ENCODE data around the gene FBXW7. TPM values are rescaled to one million over a fixed set of nuclear protein-coding genes. Genes with fewer than 3 reads are reported as not detected.

FBXW7 gene
- total and polyA plus RNA-seq, 2 of the 13 experiments (the other 11 are each of a cell fraction or from before 2014, with no cell fraction given), result 5.0 to 40.9 TPM

- no peaks in the 10 kb centered on the region for H3K27me3 ChIP-seq (ENCODE audit: control insufficient read depth in 1 of 2, insufficient read depth in 2 of 2, low read length in 2 of 2)
- ChIA-PET POLR2A (no interaction called here), CTCF (ENCODE audit: low intra/inter-chr PET ratio, low total read pairs) (no interaction called here)
- DNase-seq (ENCODE audit: low spot score) (no peak), ATAC-seq (no peak; the same call in 2 of the 3 replicates), FAIRE-seq (no peak)
- no peak overlapping the region for H3K4me2 ChIP-seq (ENCODE audit: low read depth, low read length)
- H3K9me3 ChIP-seq (ENCODE audit: low read length), result no peaks in the 10 kb centered on the region
- peaks cover 46% of the 10 kb centered on the region for H3K79me2 ChIP-seq (ENCODE audit: insufficient read depth, low read length)
- H3K4me3 ChIP-seq (replicated peaks in 1 of 3; ENCODE audit: insufficient read depth in 1 of 3, low read depth in 2 of 3, low read length in 3 of 3), result no peak overlapping the region
- TF ChIP-seq ZNF607 (CRISPR knock-in tag; IDR thresholded peaks at IDR 0.05; ENCODE audit: borderline replicate concordance) (no peak), ARNT (IDR thresholded peaks at IDR 0.05) (no peak), ZNF703 (CRISPR knock-in tag; IDR thresholded peaks at IDR 0.05; ENCODE audit: borderline replicate concordance) (no peak), NFE2L1 (CRISPR knock-in tag; IDR thresholded peaks at IDR 0.05; ENCODE audit: borderline replicate concordance) (no peak), ISX (CRISPR knock-in tag; conservative IDR thresholded peaks at IDR 0.05) (no peak), ZNF232 (CRISPR knock-in tag; IDR thresholded peaks at IDR 0.05; ENCODE audit: borderline replicate concordance) (no peak), RFX5 (IDR thresholded peaks at IDR 0.05; ENCODE audit: low read depth, low read length) (no peak), SMAD9 (CRISPR knock-in tag; IDR thresholded peaks at IDR 0.05) (no peak), ZNF256 (CRISPR knock-in tag; conservative IDR thresholded peaks at IDR 0.05) (no peak), ATM (IDR thresholded peaks at IDR 0.05; ENCODE audit: borderline replicate concordance) (no peak), ZNF7 (CRISPR knock-in tag; IDR thresholded peaks at IDR 0.05) (no peak), BRD4 (CRISPR knock-in tag; IDR thresholded peaks at IDR 0.05) (no peak)
- TF ChIP-seq, protein P1, sequence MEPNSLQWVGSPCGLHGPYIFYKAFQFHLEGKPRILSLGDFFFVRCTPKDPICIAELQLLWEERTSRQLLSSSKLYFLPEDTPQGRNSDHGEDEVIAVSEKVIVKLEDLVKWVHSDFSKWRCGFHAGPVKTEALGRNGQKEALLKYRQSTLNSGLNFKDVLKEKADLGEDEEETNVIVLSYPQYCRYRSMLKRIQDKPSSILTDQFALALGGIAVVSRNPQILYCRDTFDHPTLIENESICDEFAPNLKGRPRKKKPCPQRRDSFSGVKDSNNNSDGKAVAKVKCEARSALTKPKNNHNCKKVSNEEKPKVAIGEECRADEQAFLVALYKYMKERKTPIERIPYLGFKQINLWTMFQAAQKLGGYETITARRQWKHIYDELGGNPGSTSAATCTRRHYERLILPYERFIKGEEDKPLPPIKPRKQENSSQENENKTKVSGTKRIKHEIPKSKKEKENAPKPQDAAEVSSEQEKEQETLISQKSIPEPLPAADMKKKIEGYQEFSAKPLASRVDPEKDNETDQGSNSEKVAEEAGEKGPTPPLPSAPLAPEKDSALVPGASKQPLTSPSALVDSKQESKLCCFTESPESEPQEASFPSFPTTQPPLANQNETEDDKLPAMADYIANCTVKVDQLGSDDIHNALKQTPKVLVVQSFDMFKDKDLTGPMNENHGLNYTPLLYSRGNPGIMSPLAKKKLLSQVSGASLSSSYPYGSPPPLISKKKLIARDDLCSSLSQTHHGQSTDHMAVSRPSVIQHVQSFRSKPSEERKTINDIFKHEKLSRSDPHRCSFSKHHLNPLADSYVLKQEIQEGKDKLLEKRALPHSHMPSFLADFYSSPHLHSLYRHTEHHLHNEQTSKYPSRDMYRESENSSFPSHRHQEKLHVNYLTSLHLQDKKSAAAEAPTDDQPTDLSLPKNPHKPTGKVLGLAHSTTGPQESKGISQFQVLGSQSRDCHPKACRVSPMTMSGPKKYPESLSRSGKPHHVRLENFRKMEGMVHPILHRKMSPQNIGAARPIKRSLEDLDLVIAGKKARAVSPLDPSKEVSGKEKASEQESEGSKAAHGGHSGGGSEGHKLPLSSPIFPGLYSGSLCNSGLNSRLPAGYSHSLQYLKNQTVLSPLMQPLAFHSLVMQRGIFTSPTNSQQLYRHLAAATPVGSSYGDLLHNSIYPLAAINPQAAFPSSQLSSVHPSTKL (CRISPR knock-in tag; IDR thresholded peaks at IDR 0.05), result no peak
- TF ChIP-seq, protein P2, sequence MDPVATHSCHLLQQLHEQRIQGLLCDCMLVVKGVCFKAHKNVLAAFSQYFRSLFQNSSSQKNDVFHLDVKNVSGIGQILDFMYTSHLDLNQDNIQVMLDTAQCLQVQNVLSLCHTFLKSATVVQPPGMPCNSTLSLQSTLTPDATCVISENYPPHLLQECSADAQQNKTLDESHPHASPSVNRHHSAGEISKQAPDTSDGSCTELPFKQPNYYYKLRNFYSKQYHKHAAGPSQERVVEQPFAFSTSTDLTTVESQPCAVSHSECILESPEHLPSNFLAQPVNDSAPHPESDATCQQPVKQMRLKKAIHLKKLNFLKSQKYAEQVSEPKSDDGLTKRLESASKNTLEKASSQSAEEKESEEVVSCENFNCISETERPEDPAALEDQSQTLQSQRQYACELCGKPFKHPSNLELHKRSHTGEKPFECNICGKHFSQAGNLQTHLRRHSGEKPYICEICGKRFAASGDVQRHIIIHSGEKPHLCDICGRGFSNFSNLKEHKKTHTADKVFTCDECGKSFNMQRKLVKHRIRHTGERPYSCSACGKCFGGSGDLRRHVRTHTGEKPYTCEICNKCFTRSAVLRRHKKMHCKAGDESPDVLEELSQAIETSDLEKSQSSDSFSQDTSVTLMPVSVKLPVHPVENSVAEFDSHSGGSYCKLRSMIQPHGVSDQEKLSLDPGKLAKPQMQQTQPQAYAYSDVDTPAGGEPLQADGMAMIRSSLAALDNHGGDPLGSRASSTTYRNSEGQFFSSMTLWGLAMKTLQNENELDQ (CRISPR knock-in tag; IDR thresholded peaks at IDR 0.05; ENCODE audit: borderline replicate concordance), result no peak
- H3K9ac ChIP-seq (ENCODE audit: insufficient read depth, low read depth, low read length), result no peak overlapping the region
- in situ Hi-C loops (cut with HindIII; ENCODE audit: extremely low pct_ligation_motif_present, low pct_unique_long_range_greater_than_20kb), result no loop called here
- H2AFZ ChIP-seq (ENCODE audit: low read length), result no peak overlapping the region
- H4K20me1 ChIP-seq (ENCODE audit: insufficient read depth, low read length), result 0 out of 2 replicates have a peak, but pooled peaks cover 2% of the 10 kb centered on the region
- WGBS (ENCODE audit: low lambda C conversion rate), result 94% methylated on average over 7 of the region's 8 CpGs
- no peaks in the 10 kb centered on the region for H3K4me1 ChIP-seq (ENCODE audit: insufficient read depth, low read length)
- intact Hi-C loops (cut with micrococcal nuclease; ENCODE audit: unreplicated experiment), result no loop called here
- no peaks in the 10 kb centered on the region for H3K36me3 ChIP-seq (replicated peaks in 1 of 2; ENCODE audit: control insufficient read depth in 1 of 2, insufficient read depth in 2 of 2, low read length in 2 of 2)
- H3K27ac ChIP-seq (ENCODE audit: extremely low read length, insufficient read depth, low read length), result no peak overlapping the region
- no TSS peak for BruUV-seq (replicated peaks)
These were observed 19.7 kb downstream of the FBXW7 start for GRCh38 chr4:152516156-152516555.

Data from HepG2 (cell line).